NOMO-1 treated with DMSO at 0.1 percent for 48 hours (cell line): ENCODE results near the gene KMO.
A peak's percentile ranks its signal among the peaks of the same experiment; 100 is the strongest.

ENCODE experiments used
- DNase-seq: peaks from one replicate; lab custom pipeline; 2025; ENCODE audit not compliant: unreplicated experiment; lab: John Stamatoyannopoulos, UW

Gene KMO

DNA sequence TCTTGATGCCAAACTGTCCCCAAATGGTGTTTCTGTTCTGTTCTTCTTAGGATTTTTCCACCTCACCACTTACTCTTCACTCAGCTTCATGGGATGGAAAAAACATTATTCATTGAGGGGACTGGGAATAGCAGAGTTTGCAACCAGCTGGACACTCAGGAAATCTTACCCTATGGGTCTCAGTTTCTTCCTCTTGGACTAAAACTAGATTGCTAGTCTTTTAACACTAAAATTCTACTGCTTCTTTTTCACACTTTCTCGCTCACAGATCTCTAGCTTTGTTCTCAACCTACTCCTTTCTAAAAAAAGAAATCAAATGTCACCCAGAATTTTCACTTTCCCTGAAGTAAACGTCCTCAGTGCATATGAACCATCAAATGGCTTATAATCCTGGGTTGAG is 4.8 kb downstream of the KMO start:
- no peak for DNase-seq

DNA sequence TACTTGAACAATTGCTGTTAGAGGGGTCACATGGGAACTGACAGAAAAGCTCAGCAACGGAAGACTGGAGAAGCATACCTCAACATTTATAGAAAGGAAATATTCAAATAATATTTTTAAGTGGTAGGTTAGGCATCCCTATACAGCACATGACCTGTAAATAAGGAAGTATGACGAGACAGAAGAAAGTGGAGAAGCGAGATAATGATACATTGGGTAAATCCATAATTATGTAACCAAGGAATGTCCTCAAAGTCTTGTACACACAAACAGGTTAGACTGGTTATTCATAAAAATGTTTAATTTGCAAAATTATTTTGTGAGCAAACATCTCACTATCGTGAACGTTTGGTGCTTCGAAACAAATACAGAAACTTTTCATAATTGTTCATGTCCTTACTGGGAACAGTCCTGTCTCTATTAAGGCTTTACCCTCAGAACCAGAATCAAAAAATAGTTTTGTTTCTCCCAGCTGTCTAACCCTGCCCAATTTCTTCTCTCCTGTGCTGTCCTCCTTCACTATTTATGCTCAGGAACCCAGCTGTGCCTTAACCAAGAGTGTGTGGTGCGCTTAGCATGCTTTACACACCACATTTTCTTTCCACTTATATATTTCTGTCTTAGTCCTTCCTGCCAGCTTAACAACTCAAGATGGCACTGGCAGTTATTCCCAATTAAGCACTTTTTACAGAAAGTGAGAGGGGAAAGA is 10.2 kb downstream of the KMO start:
- DNase-seq, result peak; percentile 76

DNA sequence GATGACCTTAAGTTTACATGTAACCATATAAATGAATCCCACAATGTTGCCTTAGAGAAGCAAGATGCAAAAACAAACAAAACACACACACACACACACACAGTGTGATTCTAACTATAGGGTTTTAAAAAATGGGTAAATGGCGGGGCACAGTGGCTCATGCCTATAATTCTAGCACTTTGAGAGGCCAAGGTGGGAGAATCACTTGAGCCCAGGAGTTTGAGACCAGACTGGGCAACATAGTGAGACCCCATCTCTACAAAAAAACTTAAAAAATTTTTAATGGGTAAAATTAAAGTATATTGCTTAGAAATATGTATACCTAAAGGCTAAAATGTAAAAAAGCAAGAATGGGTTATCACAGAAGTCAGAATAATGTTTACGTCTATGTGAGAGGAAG is 15.8 kb downstream of the KMO start:
- no peak for DNase-seq

DNA sequence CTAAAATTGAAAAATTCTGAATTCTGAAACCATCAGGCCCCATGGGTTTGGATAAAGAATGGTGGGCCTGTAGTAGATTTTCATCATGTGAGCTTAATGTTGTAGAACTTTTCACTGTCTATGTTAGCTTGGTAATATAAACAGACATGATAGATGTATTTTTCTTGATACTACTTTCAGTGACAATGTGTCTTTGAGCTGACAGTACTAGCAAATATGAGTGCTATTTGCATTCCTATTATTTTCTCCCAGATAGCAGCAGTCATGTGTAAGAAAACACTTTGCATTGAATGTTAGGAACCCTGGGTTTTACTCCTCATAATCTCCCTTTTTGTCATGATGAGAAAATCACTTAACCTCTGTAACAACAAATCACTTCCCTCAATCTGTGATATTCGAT is 18.1 kb downstream of the KMO start:
- DNase-seq, result no peak

DNA sequence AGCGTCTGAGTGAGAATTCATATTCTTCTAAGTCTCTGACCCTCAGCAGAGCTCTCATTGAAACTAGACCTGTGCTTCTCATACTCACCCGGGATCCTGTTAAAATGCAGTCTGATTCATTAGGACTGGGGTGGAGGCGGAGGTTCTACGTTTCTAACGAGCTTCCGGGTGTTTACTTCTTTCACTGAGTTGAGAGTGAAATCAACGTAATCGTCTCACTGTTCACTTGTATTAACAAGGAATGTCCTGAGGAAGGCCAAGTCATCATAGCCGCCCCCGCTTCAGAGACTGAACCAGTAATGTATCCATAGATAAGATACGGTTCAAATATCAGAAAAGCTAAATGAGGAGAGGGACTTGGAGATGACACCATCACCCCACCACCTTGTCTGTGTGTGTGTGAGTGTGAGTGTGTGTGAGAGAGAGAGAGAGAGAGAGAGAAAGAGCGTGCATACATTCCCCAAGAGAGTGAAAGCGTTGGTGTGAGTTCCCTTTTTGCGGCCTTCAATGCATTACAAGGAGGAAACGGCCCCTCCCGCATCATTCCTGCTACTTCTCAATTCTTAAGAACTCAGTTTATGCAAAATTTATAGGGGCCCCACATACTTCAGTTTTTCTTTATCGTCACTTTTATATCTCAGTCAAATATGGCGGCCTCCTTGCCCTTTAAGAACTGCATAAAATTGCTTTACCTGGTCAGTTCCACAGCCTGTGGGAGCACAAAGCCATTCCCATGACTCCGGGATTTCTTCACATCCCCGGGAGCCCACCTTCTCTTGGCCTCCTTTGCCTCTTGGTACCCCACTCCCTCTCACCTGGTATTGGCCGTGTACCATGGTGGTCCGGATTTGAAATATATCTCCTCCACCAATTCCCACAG is 19.8 kb downstream of the KMO start:
- peak; percentile 89 for DNase-seq

DNA sequence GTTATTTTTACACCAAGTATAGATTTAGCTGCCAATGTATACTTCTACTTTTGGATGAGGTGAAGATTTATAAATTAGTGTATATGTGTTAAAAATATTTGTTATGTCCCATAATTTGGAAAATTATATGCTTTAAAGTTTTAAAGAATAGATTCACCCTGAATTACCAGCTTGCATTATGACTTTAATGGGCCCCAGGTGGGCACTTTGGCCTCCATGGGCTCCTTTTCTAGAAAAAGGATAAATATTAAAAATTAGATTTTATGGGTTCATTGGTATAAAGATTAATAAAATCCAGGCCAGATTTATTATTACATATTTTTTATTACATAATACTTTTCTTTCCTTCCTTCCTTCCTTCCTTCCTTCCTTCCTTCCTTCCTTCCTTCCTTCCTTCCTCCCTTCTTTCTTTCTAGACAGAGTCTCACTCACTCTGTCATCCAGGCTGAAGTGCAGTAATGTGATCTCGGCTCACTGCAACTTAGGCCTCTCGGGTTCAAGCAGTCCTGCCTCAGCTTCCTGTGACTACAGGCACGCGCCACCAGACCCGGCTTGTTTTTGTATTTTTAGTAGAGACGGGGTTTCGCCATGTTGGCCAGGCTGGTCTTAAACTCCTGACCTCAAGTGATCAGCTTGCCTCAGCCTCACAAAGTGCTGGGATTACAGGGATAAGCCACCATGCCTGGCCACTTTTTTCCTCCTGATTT is 21.9 kb downstream of the KMO start:
- no peak for DNase-seq

GRCh38 chr1:241555526-241555925 is 23.3 kb downstream of the KMO start:
- no peak for DNase-seq

DNA sequence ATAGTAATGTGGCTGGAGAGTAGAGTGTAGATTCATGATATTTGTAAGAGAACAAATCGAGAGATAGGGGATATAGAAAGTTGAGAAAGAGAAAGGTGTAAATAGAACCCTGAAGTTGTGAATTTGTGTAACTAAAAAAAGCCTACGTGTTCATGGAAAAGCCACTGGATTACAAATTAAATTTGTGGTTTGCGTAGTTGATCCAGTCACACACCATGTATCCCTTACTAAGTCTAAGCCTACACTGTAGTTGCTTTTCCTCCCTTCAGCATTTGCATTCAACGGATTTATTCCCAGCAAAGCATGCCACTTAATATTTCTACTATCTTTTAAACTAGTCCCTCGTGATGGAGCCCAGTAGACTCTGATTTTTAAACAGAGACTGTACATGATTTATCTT is 24.9 kb downstream of the KMO start:
- DNase-seq, result no peak

- no peak for DNase-seq
Observed at GRCh38 chr1:241557551-241558193, 25.5 kb downstream of the KMO start.

DNA sequence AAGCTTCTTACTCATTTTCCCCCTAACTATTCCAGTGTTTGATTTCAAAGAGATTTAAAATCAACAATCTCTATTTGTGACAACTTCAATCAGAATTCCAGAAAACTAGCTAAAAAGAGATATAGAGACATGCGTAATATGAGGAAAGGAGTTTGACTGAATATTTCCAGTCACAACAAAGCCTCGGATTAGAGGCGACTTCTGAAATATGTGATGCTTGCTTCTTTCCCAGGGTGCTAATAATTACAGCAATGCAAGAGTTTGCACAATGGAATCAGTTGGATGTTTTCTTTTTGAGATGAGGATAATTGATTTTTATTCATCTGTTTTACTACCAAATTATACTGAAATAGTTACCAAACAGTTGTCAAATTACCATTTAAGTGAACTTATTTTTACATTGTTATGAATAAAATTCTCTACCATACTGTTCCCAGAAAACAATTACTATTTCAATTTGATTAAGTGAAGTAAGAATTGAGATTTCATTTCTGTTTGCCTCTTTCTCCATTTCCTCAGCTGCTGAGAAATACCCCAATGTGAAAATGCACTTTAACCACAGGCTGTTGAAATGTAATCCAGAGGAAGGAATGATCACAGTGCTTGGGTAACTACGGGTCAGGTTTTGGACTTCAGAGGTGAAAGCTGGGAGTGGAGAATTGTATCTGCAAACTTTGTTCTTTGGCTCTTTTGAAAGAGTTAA is 28.1 kb downstream of the KMO start:
- DNase-seq, result peak; percentile 65

GRCh38 chr1:241560849-241561187 is 28.6 kb downstream of the KMO start:
- DNase-seq, result no peak

GRCh38 chr1:241569848-241570247 is 37.7 kb downstream of the KMO start:
- no peak for DNase-seq

GRCh38 chr1:241574154-241574553 is 42.0 kb downstream of the KMO start:
- DNase-seq, result no peak

- no peak for DNase-seq
Observed at GRCh38 chr1:241579434-241579833, 47.3 kb downstream of the KMO start.

DNA sequence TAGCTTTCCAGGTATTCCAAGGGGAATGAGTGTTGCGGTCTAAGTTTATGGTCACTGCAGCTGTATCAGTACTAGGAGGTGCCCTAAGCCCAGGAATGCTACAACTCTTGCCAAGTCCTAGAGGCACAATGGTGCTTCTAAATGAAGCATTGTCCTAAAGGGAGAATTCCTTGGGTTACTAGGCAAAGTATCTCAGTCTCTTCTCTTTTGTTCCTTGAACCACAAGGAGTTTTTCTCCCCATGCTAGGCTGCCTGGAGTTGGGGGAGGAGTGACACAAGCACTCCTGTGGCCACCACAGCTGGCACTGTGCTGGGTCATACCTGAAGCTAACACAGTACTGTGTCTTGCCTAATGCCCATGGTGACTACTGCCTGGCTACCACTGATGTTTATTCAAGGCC is 50.7 kb downstream of the KMO start:
- DNase-seq, result no peak

DNA sequence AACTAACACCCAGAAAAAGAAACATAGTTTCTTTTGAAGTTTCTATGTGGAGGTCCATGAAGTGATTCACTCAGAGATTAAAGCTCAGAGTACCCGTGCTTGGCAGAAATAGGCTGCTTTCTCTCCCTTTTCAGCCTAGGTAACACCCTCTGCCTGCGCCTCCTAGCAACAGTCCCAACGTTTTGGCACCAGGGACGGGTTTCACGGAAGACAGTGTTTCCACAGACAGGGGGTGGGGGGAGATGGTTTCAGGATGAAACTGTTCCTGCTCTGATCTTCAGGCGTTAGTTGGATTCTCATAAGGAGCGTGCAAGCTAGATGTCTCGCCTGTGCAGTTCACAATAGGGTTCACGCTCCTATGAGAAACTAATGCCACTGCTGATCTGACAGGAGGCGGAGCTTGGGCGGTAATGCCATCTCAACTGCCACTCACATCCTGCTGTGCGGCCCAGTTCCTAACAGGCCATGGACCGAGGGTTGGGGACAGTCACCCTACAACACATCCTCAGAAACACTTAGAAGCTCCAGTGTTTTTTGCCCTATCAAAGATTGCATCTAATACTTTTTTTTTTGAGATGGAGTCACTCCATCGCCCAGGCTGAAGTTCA is 54.8 kb downstream of the KMO start:
- DNase-seq, result no peak

GRCh38 chr1:241589521-241589920 is 57.3 kb downstream of the KMO start:
- DNase-seq, result peak; percentile 79

DNA sequence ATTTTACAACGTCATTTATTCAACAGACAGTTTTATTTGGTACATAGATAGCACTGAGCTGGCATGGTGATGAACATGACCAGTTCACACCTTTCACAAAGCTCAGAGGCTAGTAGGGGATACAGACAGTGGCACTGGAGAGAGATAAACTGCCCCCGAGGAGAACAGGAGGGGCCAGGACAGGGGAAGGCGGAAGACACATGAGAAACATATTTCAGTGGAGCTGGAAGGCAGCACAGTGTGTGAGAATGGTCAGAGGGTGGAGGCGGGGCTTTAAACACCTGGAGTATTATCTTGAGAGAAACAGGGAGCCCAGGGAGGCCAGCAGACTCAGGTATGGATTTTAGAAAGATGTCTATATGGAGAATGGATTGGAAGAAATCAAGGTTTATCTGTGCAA is 58.5 kb downstream of the KMO start:
- no peak for DNase-seq

DNA sequence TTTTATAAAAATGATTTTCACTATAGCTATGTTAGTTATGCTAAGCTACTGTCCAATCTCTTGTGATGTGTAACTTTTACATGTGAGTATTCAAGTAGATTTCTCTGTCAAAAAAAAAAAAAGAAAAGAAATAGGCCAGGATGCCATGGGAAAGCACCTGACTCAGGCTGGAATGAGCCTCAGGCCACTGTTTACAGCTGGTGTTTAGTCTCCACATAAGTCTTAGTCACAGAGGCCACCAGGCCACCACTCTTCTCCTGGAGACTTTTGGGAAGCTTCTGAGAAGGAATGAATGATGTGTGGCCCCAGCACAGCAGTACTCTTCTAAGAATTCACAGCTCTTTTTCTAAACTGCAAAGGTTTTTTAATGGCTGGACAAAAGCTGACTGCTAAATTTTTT is 59.1 kb downstream of the KMO start:
- DNase-seq, result no peak

DNA sequence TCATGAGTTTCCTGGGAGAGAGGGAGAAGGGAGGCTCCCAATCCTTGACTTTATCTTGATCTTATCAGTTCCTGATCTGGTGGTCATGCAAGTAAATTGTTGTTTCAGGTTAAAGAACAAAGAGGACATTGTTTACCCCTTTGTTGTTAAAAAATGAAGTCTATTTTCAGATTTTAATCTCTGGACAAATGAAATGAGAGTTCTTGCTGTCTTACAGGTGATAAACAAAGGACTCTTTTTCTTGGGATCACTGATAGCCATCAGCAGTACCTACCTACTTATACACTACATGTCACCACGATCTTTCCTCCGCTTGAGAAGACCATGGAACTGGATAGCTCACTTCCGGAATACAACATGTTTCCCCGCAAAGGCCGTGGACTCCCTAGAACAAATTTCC is 59.6 kb downstream of the KMO start:
- DNase-seq, result no peak
